ENCODE results near the gene PDIK1L.

DNA sequence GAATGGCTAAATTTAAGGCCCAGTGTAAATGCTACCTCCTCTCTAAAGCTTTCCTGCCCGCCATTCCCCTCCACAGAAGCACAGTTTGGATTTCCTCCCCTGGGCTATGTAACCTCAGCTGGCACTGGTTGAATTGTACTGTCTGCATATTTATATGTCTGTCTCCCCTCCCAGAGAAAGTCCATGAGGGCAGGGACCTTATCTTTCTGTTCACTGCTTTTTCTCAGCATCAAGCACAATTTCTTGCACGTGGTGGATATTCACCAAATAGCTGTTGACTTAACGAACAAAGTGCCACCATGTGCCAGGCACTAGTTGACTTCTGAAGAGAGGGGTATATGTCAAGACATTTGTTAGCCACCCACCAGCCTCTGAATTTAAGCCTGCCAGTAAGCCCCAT lies 9.5 kb upstream of the PDIK1L start:
- TF ChIP-seq RAD21 (IDR thresholded peaks at IDR 0.05 in 1 of 2, conservative IDR thresholded peaks at IDR 0.05 in 1 of 2; ENCODE audit: low read depth in 2 of 2, low read length in 2 of 2) (no peak), ZNF274 (IDR thresholded peaks at IDR 0.05; ENCODE audit: borderline replicate concordance, extremely low read depth, low read length) (no peak), RFX5 (IDR thresholded peaks at IDR 0.05; ENCODE audit: borderline replicate concordance, low read depth, low read length) (no peak)
